Cardiac muscle cell (in vitro differentiated cells and primary cell): ENCODE results near the gene BATF3. TPM values are rescaled to one million over a fixed set of nuclear protein-coding genes. Genes with fewer than 3 reads are reported as not detected.

Source experiments
- DNase-seq, 2 donors: peaks; one replicate each; pipeline versions ENCODE4 v3.0.0 to v3.0.0-alpha.2; 2010 to 2017; ENCODE audit warnings: low read depth in 1 of 2, low spot score in 1 of 2
- H3K27ac ChIP-seq: fragments of 200-600 bp; sonication (generic); 2 replicates; pipeline ENCODE4 v1.5.1; 2016
- H3K27me3 ChIP-seq: fragments of 200-600 bp; sonication (generic); 2 replicates; pipeline ENCODE4 v1.6.0; 2016; ENCODE audit warnings: control low read depth
- H3K36me3 ChIP-seq: fragments of 200-600 bp; sonication (generic); 2 replicates; pipeline ENCODE4 v1.5.1; 2016; ENCODE audit warnings: control low read depth
- H3K4me1 ChIP-seq: fragments of 200-600 bp; sonication (generic); 2 replicates; pipeline ENCODE4 v1.8.1; 2017; ENCODE audit warnings: low read depth, mild to moderate bottlenecking, mixed run types
- H3K4me3 ChIP-seq: fragments of 200-600 bp; sonication (generic); 2 replicates; pipeline ENCODE4 v1.5.1; 2016; ENCODE audit warnings: mild to moderate bottlenecking
- H3K9me3 ChIP-seq: fragments of 200-600 bp; sonication (generic); 2 replicates; pipeline ENCODE4 v1.5.1; 2017; ENCODE audit warnings: low read depth, mild to moderate bottlenecking, control low read depth
- polyA plus RNA-seq: library from polyadenylated mRNA; unstranded; fragments of >200 nt; fragmentation: Nextera tagmentation; extraction: Ambion mirVana; gene quantifications from 2 replicates; pipeline ENCODE4 v1.2.1, GENCODE V29; 2016
- total RNA-seq: library from RNA; depleted of rRNA; stranded (reverse); fragments of >200 nt; gene quantifications from 2 replicates; pipeline ENCODE4 v1.2.3, GENCODE V29; 2016
- TF ChIP-seq, protein P1 (sequence below): IDR thresholded peaks from 2 replicates; pipeline ENCODE4 v1.5.1; 2012; ENCODE audit warnings: low read depth, mild to moderate bottlenecking, low read length

BATF3 gene
- total and polyA plus RNA-seq, 2 experiments from 2014 or later, result 1.8 TPM

GRCh38 chr1:212722270-212722957 lies 22.8 kb upstream of the BATF3 start:
- Histone ChIP-seq H3K27me3 (no peaks in the 10 kb centered on the region), H3K9me3 (no peaks in the 10 kb centered on the region), H3K4me1 (no peaks in the 10 kb centered on the region), H3K27ac (no peak overlapping the region), H3K4me3 (no peak overlapping the region), H3K36me3 (no peaks in the 10 kb centered on the region)
- no peak for DNase-seq
- TF ChIP-seq, protein P1, sequence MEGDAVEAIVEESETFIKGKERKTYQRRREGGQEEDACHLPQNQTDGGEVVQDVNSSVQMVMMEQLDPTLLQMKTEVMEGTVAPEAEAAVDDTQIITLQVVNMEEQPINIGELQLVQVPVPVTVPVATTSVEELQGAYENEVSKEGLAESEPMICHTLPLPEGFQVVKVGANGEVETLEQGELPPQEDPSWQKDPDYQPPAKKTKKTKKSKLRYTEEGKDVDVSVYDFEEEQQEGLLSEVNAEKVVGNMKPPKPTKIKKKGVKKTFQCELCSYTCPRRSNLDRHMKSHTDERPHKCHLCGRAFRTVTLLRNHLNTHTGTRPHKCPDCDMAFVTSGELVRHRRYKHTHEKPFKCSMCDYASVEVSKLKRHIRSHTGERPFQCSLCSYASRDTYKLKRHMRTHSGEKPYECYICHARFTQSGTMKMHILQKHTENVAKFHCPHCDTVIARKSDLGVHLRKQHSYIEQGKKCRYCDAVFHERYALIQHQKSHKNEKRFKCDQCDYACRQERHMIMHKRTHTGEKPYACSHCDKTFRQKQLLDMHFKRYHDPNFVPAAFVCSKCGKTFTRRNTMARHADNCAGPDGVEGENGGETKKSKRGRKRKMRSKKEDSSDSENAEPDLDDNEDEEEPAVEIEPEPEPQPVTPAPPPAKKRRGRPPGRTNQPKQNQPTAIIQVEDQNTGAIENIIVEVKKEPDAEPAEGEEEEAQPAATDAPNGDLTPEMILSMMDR, result no peak

DNA sequence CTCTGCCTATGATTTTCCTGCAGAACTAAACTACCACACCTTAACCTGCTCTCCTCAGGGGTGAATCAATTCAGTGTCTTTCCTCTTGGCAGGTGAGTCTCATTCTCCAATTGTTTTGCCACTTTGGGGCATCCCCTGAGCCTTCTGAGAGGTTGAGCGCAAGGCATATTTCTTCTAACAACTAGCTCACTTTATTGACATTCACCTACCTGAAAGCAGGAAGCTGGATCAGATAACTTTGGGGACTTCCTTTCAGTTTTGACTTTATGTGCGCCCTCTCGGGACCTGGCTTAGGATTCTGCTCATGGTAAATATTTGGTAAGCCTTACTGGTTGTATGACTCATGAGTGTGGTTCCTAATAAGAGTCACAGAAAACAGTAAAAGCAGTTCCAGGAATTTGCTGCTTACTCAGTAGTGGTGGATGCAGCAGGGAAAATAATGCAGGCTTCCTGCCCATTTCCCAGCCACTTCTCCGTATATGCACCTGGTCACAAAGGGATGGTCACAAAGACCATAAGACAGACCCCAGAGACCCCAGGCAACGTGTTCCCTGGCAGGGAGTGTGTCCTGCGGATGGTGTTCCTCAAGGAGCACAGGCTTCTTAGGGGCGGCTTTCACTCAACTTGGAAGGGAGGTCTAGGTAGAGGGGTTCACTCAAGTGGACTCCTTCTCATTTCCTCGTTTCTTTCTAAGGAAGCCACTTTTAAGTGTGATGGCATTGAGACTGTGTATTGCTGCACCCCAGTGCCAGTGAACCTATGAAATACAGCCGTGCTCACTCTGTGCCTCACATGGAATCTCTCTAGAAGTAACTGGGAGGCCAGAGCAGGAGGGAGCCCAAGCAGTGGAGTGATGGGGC lies 22.0 kb upstream of the BATF3 start:
- H3K27me3 ChIP-seq, result no peaks in the 10 kb centered on the region
- DNase-seq, result peak in 1 of 2 donors; percentile 65
- no peak overlapping the region for H3K27ac ChIP-seq
- H3K36me3 ChIP-seq, result no peaks in the 10 kb centered on the region
- no peaks in the 10 kb centered on the region for H3K9me3 ChIP-seq
- H3K4me1 ChIP-seq, result no peaks in the 10 kb centered on the region
- no peak overlapping the region for H3K4me3 ChIP-seq
- TF ChIP-seq, protein P1, result no peak

DNA sequence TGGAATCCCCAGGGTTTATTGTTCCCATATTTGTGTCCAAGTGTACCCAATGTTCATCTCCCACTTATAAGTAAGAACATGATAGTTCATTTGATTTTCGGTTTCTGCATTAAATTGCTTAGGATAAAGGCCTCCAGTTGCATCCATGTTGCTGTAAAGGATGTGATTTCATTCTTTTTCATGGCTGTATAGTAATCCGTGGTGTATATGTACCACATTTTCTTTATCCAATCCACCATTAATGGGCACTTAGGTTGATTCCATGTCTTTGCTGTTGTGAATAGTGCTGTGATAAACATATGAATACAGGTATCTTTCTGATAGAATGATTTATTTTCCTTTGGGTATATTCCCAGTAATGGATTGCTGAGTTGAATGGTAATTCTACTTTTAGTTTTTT lies 20.0 kb upstream of the BATF3 start:
- no peak overlapping the region for H3K27ac ChIP-seq
- H3K4me1 ChIP-seq, result no peaks in the 10 kb centered on the region
- no peaks in the 10 kb centered on the region for H3K36me3 ChIP-seq
- H3K9me3 ChIP-seq, result no peaks in the 10 kb centered on the region
- H3K27me3 ChIP-seq, result no peaks in the 10 kb centered on the region
- DNase-seq, result no peak
- TF ChIP-seq, protein P1, result no peak
- H3K4me3 ChIP-seq, result no peak overlapping the region

GRCh38 chr1:212718499-212718898 lies 18.9 kb upstream of the BATF3 start:
- H3K9me3 ChIP-seq, result no peaks in the 10 kb centered on the region
- H3K4me1 ChIP-seq, result no peaks in the 10 kb centered on the region
- no peaks in the 10 kb centered on the region for H3K36me3 ChIP-seq
- TF ChIP-seq, protein P1, result peak; percentile 27
- DNase-seq, result peak in 1 of 2 donors; percentile 39
- H3K4me3 ChIP-seq, result no peak overlapping the region
- no peak overlapping the region for H3K27ac ChIP-seq
- no peaks in the 10 kb centered on the region for H3K27me3 ChIP-seq

DNA sequence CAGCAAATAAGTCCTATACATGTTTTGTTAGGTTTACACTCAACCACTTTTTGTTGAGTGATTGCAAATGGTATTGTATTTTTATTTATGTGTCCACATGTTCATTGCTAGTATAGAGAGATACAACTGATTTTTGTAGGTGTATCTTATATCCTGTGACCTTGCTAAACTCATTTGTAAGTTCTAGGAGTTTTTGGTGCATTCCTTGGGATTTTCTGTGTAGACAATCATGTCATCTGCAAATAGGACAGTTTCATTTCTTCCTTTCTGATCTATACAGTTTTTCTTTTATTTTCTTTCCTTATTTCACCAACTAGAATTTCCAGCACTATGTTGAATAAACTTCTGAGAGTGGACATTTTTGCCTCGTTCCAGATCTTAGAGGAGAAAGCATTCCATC lies 16.5 kb upstream of the BATF3 start:
- Histone ChIP-seq H3K36me3 (no peaks in the 10 kb centered on the region), H3K27me3 (no peaks in the 10 kb centered on the region), H3K4me1 (no peaks in the 10 kb centered on the region), H3K27ac (no peak overlapping the region), H3K9me3 (no peaks in the 10 kb centered on the region), H3K4me3 (no peak overlapping the region)
- TF ChIP-seq, protein P1, result no peak
- DNase-seq, result no peak
